ENCODE measurements around the gene A2M.

Gene A2M

GRCh38 chr12:9099552-9100190 lies 16.0 kb downstream of the A2M start:
- no peak for DNase-seq (ENCODE audit: extremely low read depth in 1 of 2, low read depth in 1 of 2)

- DNase-seq (ENCODE audit: extremely low read depth in 1 of 2, low read depth in 1 of 2) = no peak
Measured at GRCh38 chr12:9098463-9099026, 17.2 kb downstream of the A2M start.

GRCh38 chr12:9098115-9098452 lies 17.6 kb downstream of the A2M start:
- DNase-seq (ENCODE audit: extremely low read depth in 1 of 2, low read depth in 1 of 2) = no peak

- no peak for DNase-seq (ENCODE audit: extremely low read depth in 1 of 2, low read depth in 1 of 2)
Measured at GRCh38 chr12:9096563-9097176, 19.0 kb downstream of the A2M start.

- no peak for DNase-seq (ENCODE audit: extremely low read depth in 1 of 2, low read depth in 1 of 2)
Measured at GRCh38 chr12:9095322-9095721, 20.4 kb downstream of the A2M start.

- DNase-seq (ENCODE audit: extremely low read depth in 1 of 2, low read depth in 1 of 2) = no peak
Measured at GRCh38 chr12:9094512-9095206, 21.1 kb downstream of the A2M start.

- no peak for DNase-seq (ENCODE audit: extremely low read depth in 1 of 2, low read depth in 1 of 2)
Measured at GRCh38 chr12:9091891-9092598, 23.7 kb downstream of the A2M start.

GRCh38 chr12:9090220-9090619 lies 25.5 kb downstream of the A2M start:
- DNase-seq (ENCODE audit: extremely low read depth in 1 of 2, low read depth in 1 of 2) = no peak

GRCh38 chr12:9087087-9087835 lies 28.5 kb downstream of the A2M start:
- DNase-seq (ENCODE audit: extremely low read depth in 1 of 2, low read depth in 1 of 2) = no peak

GRCh38 chr12:9086087-9086486 lies 29.6 kb downstream of the A2M start:
- DNase-seq (ENCODE audit: extremely low read depth in 1 of 2, low read depth in 1 of 2) = no peak

GRCh38 chr12:9084417-9084816 lies 31.3 kb downstream of the A2M start:
- DNase-seq (ENCODE audit: extremely low read depth in 1 of 2, low read depth in 1 of 2) = no peak

- DNase-seq (ENCODE audit: extremely low read depth in 1 of 2, low read depth in 1 of 2) = no peak
Measured at GRCh38 chr12:9083793-9084192, 31.9 kb downstream of the A2M start.

GRCh38 chr12:9081667-9082427 lies 33.9 kb downstream of the A2M start:
- DNase-seq (ENCODE audit: extremely low read depth in 1 of 2, low read depth in 1 of 2) = no peak

- no peak for DNase-seq (ENCODE audit: extremely low read depth in 1 of 2, low read depth in 1 of 2)
Measured at GRCh38 chr12:9079883-9080675, 35.6 kb downstream of the A2M start.

GRCh38 chr12:9079082-9079481 lies 36.6 kb downstream of the A2M start:
- DNase-seq (ENCODE audit: extremely low read depth in 1 of 2, low read depth in 1 of 2) = no peak

- DNase-seq (ENCODE audit: extremely low read depth in 1 of 2, low read depth in 1 of 2) = no peak
Measured at GRCh38 chr12:9077152-9078031, 38.3 kb downstream of the A2M start.

GRCh38 chr12:9076733-9077132 lies 39.0 kb downstream of the A2M start:
- DNase-seq (ENCODE audit: extremely low read depth in 1 of 2, low read depth in 1 of 2) = no peak

- no peak for DNase-seq (ENCODE audit: extremely low read depth in 1 of 2, low read depth in 1 of 2)
Measured at GRCh38 chr12:9075138-9075535, 40.6 kb downstream of the A2M start.
